K562 (cell line): ENCODE data around the gene TMCC2. TPM values are rescaled to one million over a fixed set of nuclear protein-coding genes. Genes with fewer than 3 reads are reported as not detected.

Source experiments
- COPS2 ChIP-seq: fragments of 450-650 bp; conservative IDR thresholded peaks from 2 replicates; pipeline ENCODE4 v1.6.1; 2016; ENCODE audit warnings: mild to moderate bottlenecking, moderate library complexity
- ELF1 ChIP-seq: fragments of 200-800 bp; sonication (Bioruptor generic); IDR thresholded peaks from 2 replicates; pipeline ENCODE4 v1.6.1; 2016; ENCODE audit warnings: missing genetic modification characterization, missing compliant biosample characterization
- ELF2 ChIP-seq: fragments of 250-450 bp; sonication (Bioruptor Pico); IDR thresholded peaks from 2 replicates; pipeline ENCODE4 v1.5.0; 2021; ENCODE audit warnings: mild to moderate bottlenecking
- GATA2 ChIP-seq: sonication (generic); formaldehyde crosslinking; IDR thresholded peaks from 2 replicates; pipeline ENCODE4 v1.4.0; 2020; ENCODE audit warnings: mild to moderate bottlenecking, missing genetic modification reagents
- GATAD2A ChIP-seq: fragments of 450-650 bp; IDR thresholded peaks from 2 replicates; pipeline ENCODE4 v1.6.1; 2017
- HLTF ChIP-seq: fragments of 450-650 bp; IDR thresholded peaks from 2 replicates; pipeline ENCODE4 v1.6.1; 2016
- ILK ChIP-seq: fragments of 450-650 bp; IDR thresholded peaks from 2 replicates; pipeline ENCODE4 v1.6.1; 2016; ENCODE audit warnings: missing genetic modification characterization, low read depth, mild to moderate bottlenecking, missing compliant biosample characterization, moderate library complexity, borderline replicate concordance
- NR2C2 ChIP-seq, 2 experiments: fragments of 200-800 bp in 1 of 2; sonication (Bioruptor generic) in 1 of 2; sonication (generic) in 1 of 2; formaldehyde crosslinking in 1 of 2; IDR thresholded peaks; 2 replicates each; pipeline versions ENCODE4 v1.6.1 to v1.8.0; 2016 to 2022; ENCODE audit warnings: mild to moderate bottlenecking in 1 of 2, missing compliant biosample characterization in 1 of 2, missing genetic modification characterization in 1 of 2, missing genetic modification reagents in 1 of 2
- POLR2AphosphoS2 ChIP-seq: IDR thresholded peaks from 2 replicates; pipeline ENCODE4 v1.6.1; 2012; ENCODE audit warnings: low read length, improper control_type of control experiment
- TCFL5 ChIP-seq: fragments of 250-450 bp; sonication (Bioruptor Pico); conservative IDR thresholded peaks from 2 replicates; pipeline ENCODE4 v1.6.1; 2021; ENCODE audit warnings: mild to moderate bottlenecking, moderate library complexity, matching md5 sums
- XRCC5 ChIP-seq: fragments of 200-400 bp; formaldehyde crosslinking; IDR thresholded peaks from 2 replicates; pipeline ENCODE4 v1.6.1; 2017; ENCODE audit warnings: low read depth, mild to moderate bottlenecking, low read length
- ZKSCAN1 ChIP-seq: fragments of 150-350 bp; IDR thresholded peaks from 2 replicates; pipeline ENCODE4 v1.6.1; 2016; ENCODE audit warnings: low read depth, low read length
- ZNF143 ChIP-seq: sonication (generic); formaldehyde crosslinking; IDR thresholded peaks from 2 replicates; pipeline ENCODE4 v1.9.0; 2022; ENCODE audit warnings: mild to moderate bottlenecking, missing genetic modification reagents
- ZNF146 ChIP-seq: IDR thresholded peaks from one replicate; pipeline ENCODE4 v1.6.1; 2018; ENCODE audit warnings: missing compliant biosample characterization; ENCODE audit not compliant: unreplicated experiment
- polyA plus RNA-seq, 8 experiments: library from polyadenylated mRNA; depleted of rRNA in 4 of 8; stranded (reverse) in 5 of 8; unstranded in 3 of 8; fragments of >200 nt; fragmentation: Nextera tagmentation in 2 of 8; fragmentation: Illumina TruSeq in 1 of 8; extraction: Ambion mirVana in 2 of 8; extraction: Trizol in 1 of 8; gene quantifications; 2 replicates each; pipeline versions ENCODE4 v1.2.1 to v1.2.3, GENCODE V29; 2011 to 2014; ENCODE audit warnings: inconsistent platforms in 1 of 8, missing spikeins in 1 of 8
- total RNA-seq, 7 experiments: library from RNA; depleted of rRNA in 6 of 7; stranded (reverse); fragments of >200 nt in 6 of 7; fragmentation: Illumina TruSeq in 2 of 7; extraction: Trizol in 2 of 7; gene quantifications; 2 replicates each; pipeline versions ENCODE4 v1.2.1 to v1.2.3, GENCODE V29; 2011 to 2021; ENCODE audit warnings: low replicate concordance in 1 of 7
- TF ChIP-seq, protein P1 (sequence below): fragments of 450-650 bp; IDR thresholded peaks from 2 replicates; pipeline ENCODE4 v1.6.1; 2016; ENCODE audit warnings: low read depth
- TF ChIP-seq, protein P2 (sequence below): fragments of 250-450 bp; sonication (Bioruptor Pico); IDR thresholded peaks from 2 replicates; pipeline ENCODE4 v1.8.0; 2021; ENCODE audit warnings: moderate library complexity, mild to moderate bottlenecking, inconsistent platforms
- TF ChIP-seq, protein P3 (sequence below), 2 experiments: IDR thresholded peaks; 2 replicates each; pipeline ENCODE4 v1.6.1; 2011; ENCODE audit warnings: borderline replicate concordance in 1 of 2, control low read depth in 1 of 2, low read depth in 1 of 2, low read length in 1 of 2, mild to moderate bottlenecking in 1 of 2, mixed read lengths in 1 of 2, moderate library complexity in 1 of 2; ENCODE audit not compliant: insufficient read depth in 1 of 2, insufficient read length in 1 of 2, poor library complexity in 1 of 2, severe bottlenecking in 1 of 2; ENCODE audit errors: extremely low read depth in 1 of 2

The TMCC2 gene
- total and polyA plus RNA-seq, 9 of the 15 experiments (the other 6 are each of a cell fraction or from before 2014, with no cell fraction given): 0.06 to 1.8 (median 0.98) TPM

DNA sequence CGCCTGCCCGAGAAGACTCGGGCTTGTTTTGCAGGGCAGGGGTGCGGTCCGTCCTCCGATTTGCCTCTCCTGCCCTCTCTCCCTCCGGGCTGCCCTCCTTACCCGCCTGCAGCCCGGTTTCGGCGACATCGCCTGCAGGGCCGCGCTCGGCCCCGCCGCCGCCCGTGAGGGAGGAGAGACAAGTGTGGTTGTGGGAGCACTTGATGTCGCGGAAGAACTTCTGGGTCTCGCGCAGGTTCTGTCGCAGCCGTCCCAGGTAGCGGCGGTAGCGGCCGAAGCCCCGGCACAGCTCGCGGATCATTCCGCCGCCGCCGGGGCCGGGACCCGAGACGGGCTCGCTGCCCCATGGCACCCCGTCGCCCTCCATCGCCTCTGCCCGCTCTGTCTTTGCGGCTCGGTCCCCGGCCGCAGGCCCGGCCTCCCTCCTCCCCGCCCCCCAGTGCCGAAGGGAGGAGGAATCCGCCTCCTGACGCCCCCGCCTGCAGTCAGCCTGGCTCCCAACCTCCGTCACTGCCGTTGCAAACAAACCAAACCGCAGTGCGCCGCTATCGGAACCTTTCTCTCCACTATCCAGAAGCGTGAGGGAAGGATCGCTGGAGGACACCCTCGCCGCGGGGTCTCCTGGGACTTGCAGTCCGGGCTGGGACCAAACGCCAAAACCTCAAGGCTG lies 16.4 kb upstream of the TMCC2 start, which contains the start of gene DSTYK (continued):
- TF ChIP-seq, protein P1, sequence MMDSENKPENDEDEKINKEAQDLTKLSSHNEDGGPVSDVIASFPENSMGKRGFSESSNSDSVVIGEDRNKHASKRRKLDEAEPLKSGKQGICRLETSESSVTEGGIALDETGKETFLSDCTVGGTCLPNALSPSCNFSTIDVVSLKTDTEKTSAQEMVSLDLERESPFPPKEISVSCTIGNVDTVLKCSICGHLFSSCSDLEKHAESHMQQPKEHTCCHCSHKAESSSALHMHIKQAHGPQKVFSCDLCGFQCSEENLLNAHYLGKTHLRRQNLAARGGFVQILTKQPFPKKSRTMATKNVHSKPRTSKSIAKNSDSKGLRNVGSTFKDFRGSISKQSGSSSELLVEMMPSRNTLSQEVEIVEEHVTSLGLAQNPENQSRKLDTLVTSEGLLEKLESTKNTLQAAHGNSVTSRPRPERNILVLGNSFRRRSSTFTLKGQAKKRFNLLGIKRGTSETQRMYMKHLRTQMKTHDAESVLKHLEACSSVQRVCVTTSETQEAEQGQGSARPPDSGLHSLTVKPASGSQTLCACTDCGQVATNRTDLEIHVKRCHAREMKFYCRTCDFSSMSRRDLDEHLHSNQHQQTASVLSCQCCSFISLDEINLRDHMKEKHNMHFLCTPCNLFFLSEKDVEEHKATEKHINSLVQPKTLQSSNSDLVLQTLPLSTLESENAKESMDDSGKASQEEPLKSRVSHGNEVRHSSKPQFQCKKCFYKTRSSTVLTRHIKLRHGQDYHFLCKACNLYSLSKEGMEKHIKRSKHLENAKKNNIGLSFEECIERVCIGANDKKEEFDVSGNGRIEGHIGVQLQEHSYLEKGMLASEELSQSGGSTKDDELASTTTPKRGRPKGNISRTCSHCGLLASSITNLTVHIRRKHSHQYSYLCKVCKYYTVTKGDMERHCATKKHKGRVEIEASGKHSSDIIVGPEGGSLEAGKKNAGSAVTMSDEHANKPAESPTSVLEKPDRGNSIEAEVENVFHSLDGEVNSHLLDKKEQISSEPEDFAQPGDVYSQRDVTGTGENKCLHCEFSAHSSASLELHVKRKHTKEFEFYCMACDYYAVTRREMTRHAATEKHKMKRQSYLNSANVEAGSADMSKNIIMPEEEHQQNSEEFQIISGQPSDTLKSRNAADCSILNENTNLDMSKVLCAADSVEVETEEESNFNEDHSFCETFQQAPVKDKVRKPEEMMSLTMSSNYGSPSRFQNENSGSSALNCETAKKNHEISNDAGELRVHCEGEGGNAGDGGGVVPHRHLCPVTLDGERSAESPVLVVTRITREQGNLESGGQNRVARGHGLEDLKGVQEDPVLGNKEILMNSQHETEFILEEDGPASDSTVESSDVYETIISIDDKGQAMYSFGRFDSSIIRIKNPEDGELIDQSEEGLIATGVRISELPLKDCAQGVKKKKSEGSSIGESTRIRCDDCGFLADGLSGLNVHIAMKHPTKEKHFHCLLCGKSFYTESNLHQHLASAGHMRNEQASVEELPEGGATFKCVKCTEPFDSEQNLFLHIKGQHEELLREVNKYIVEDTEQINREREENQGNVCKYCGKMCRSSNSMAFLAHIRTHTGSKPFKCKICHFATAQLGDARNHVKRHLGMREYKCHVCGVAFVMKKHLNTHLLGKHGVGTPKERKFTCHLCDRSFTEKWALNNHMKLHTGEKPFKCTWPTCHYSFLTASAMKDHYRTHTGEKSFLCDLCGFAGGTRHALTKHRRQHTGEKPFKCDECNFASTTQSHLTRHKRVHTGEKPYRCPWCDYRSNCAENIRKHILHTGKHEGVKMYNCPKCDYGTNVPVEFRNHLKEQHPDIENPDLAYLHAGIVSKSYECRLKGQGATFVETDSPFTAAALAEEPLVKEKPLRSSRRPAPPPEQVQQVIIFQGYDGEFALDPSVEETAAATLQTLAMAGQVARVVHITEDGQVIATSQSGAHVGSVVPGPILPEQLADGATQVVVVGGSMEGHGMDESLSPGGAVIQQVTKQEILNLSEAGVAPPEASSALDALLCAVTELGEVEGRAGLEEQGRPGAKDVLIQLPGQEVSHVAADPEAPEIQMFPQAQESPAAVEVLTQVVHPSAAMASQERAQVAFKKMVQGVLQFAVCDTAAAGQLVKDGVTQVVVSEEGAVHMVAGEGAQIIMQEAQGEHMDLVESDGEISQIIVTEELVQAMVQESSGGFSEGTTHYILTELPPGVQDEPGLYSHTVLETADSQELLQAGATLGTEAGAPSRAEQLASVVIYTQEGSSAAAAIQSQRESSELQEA: peak; percentile 54; the same call in 1 of the 2 replicates
- TF ChIP-seq GATAD2A (peak; percentile 87), GATA2 (CRISPR knock-in tag) (no peak), POLR2AphosphoS2 (no peak), ZNF146 (no peak), NR2C2 (CRISPR knock-in tag; IDR thresholded peaks at IDR 0.05) (peak; percentile 93), NR2C2 (tag; IDR thresholded peaks at IDR 0.05) (peak; percentile 90), ELF1 (tag) (peak; percentile 54), TCFL5 (0 out of 2 replicates have a peak, but pooled peaks have one; percentile 13), COPS2 (no peak), ZKSCAN1 (peak; percentile 86), ILK (tag) (no peak), ELF2 (CRISPR knock-in tag) (0 out of 2 replicates have a peak, but pooled peaks have one; percentile 53), ZNF143 (CRISPR knock-in tag) (peak; percentile 100), HLTF (peak; percentile 72; the same call in 1 of the 2 replicates), XRCC5 (peak; percentile 100)
- TF ChIP-seq, protein P2, sequence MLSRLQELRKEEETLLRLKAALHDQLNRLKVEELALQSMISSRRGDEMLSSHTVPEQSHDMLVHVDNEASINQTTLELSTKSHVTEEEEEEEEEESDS (CRISPR knock-in tag): no peak
- TF ChIP-seq, protein P3, sequence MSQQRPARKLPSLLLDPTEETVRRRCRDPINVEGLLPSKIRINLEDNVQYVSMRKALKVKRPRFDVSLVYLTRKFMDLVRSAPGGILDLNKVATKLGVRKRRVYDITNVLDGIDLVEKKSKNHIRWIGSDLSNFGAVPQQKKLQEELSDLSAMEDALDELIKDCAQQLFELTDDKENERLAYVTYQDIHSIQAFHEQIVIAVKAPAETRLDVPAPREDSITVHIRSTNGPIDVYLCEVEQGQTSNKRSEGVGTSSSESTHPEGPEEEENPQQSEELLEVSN (IDR thresholded peaks at IDR 0.05; ENCODE audit: borderline replicate concordance in 1 of 2, extremely low read depth in 1 of 2, insufficient read depth in 1 of 2, insufficient read length in 1 of 2, low read depth in 1 of 2, low read length in 1 of 2, poor library complexity in 1 of 2, severe bottlenecking in 1 of 2): peak in 1 of 2 experiments; percentile 25
